T47D (cell line): ENCODE data around the gene PLXNA3.
"Not testable (repeated sequence)": the region's sequence is repeated elsewhere in the genome, so short reads cannot be mapped to it uniquely, and the experiment has no call there.

Source experiments
- DNase-seq, 2 experiments: peaks; one replicate each; pipeline versions ENCODE4 v3.0.0 to v3.0.0-alpha.2; 2011 to 2012; ENCODE audit warnings: low read depth in 1 of 2, low spot score in 1 of 2
- JUND ChIP-seq: IDR thresholded peaks from 2 replicates; pipeline ENCODE4 v1.6.1; 2012; ENCODE audit warnings: low read depth
- in situ Hi-C: cut with HindIII; loops from 2 replicates; pipeline ENCODE4 v1.10.0; 2016; ENCODE audit warnings: low sequenced_read_pairs, low pct_unique_long_range_greater_than_20kb

PLXNA3 gene

DNA sequence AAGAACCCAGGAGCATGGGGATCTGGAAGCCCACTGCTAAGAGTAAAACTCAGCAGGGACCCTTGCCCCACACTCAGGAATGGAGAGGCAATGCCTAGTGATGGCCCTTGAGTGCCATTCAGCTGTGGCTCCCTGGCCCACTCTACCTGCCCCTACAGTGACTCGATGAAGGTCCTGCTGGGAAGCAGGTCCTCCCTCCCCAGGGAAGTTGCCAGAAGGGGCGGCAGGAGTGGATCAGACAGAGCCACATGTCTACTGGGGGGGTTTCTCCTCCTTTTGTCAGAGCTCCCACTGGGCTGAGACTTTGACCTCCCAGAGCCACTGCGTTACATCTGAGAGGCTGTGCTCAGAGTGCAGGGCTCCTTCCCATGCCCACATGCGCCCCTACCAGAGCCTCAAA lies 31.1 kb downstream of the PLXNA3 start:
- no peak for TF ChIP-seq JUND
- in situ Hi-C loops = no loop called here
- no peak for DNase-seq

DNA sequence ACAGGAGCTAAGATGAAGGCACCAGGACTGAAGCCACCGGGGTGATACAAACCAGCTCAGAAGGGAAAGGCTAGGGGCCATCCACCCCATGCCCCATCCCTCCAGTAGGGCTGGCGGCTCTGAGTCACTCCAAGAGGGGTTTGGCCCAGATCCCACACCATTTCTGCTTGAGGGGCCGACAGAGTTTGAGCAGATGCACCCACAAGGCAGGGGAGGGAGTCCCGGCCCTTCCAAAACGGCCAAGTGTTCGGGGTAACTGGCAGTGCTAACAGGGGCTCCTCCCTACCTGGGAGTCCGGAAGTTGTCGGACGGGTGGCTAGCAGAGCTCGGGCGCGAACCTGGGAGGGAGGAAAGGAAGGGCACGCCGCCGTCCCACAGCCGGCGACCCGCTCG lies 31.9 kb downstream of the PLXNA3 start:
- no peak for TF ChIP-seq JUND
- peak in 1 of 2 experiments; percentile 5 for DNase-seq
- in situ Hi-C loops = no loop called here

DNA sequence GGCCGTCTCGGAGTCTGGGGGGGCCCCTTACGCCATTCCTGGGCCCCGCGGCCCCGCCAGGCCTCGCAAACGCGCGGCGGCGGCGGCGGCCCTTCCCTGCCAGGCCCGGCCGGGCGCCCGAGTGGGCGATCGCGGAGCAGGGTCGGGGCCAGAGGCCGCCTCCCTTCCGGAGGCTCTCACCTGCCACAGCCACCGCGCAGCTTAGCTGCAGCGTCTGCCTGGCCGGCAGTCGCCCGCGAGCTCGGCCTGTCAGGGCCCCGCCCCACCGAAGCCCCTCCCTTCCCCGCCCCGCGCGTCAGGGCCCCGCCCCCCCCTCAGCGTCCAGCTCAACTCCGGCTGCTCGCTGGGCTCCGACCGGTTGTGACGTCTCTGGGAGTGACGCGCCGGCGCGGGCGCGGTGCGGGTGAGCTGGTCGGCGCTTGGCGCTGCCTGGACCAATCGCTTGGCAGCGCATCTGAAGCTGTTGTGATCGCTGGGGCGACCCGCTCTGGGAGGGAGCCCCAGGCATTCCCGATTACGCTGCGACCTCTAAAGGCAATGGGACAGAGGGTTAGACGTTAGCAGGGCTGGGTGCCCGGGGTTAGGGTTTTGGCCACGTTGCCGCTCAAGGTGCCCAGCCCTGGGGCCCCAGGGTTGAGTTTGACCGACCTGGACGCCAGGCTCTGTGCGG lies 32.5 kb downstream of the PLXNA3 start, which contains the start of gene SLC10A3:
Gene SLC10A3 (minus strand): TSS at position 216 of the 670 bp plus-strand sequence. CDS start 1,689 bp downstream, outside the sequence.
- in situ Hi-C loops = no loop called here
- DNase-seq = peak; percentile 77 to 91
- no peak for TF ChIP-seq JUND

DNA sequence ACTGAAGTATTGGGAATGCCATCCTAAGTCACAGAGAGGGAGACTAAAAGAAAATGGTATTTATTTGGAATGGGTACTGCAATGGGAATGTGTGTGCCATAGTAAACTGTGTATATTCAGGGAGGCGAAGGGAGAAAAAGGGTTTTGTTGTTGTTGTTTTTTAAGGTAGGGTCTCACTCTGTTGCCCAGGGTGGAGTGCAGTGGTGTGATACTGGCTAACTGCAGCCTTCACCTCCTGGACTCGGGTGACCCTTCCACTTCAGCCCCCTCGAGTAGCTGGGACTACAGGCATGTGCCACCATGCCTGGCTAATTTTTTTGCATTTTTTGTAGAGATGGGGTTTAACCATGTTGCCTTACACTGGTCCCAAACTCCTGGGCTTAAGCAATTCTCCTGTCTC lies 36.6 kb downstream of the PLXNA3 start:
- in situ Hi-C loops = no loop called here
- no peak for DNase-seq
- TF ChIP-seq JUND = no peak

DNA sequence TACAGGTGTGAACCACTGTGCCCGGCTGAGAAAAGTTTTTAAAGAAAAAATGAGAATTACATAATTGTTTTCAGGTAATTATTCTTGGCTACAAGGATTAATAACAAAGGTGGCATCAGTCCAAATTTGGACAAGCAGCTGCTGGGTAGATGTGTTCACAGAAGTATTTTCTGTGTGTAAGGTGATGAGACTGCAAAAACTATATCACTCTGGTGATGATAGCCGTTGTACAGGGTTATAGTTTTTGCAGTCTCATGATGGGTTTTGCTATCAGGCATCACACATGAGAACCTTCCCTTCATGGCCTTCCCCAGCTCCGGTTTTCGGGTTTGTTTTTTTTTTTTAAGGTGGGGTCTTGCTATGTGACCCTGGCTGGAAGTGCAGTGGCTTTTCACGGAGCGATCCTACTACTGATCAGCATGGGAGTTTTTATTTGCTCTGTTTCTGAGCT lies 37.4 kb downstream of the PLXNA3 start:
- no peak for DNase-seq
- in situ Hi-C loops = no loop called here
- TF ChIP-seq JUND = no peak

DNA sequence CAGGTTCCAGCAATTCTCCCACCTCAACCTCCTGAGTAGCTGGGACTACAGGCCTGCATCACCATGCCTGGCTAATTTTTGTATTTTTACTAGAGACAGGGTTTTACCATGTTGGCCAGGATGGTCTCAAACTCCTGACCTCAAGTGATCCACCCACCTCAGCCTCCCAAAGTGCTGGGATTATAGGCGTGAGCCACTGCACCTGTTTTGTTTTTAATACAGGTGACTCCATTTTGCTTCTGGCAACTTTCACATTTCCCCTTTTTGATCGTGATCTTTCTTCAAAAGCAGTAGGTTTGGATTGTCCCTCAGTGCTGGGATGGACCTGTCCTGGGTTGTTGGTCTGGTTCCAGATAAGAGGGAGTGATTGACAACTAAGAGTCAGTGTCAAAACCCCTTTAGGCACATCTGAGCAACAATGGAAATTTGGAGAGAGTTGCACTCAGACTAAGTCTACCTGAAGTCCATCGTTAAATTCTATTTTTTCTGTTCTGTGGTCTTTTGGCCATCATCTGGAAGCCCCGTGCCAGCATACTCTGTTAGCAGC lies 38.6 kb downstream of the PLXNA3 start:
- DNase-seq, in situ Hi-C loops: not testable (repeated sequence)

DNA sequence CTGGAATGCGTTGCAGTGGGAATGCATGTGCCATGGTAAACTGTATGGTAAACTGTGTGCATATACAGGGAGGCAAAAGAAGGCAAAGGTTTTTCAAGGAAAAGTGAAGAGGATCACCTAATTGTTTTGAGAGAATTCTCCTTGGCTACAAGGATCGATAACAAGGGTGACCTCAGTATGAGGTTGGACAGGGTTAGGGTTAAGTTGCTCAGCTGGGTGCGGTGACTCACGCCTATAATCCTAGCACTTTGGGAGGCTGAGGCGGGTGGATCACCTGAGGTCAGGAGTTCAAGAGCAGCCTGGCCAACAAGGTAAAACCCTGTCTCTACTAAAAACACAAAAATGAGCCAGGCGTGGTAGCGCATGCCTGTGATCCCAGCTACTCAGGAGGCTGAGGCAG lies 43.3 kb downstream of the PLXNA3 start:
- in situ Hi-C loops = not testable (repeated sequence)

DNA sequence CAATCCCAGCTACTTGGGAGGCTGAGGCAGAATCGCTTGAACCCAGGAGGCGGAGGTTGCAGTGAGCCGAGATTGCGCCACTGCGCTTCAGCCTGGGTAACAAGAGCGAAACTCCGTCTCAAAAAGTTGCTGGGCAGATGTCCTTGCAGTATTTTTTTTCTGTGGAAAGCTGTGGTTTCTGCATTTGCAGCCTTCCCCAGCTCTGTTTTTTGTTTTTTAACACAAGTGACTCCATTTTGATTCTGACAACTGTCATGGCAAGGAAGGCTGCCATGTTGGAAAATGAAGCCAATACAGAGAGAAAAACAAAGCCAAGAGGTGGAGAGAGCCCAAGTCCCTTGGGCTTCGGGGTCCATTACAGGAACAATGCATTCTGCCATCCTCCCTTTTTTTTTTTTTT lies 44.0 kb downstream of the PLXNA3 start:
- no peak for DNase-seq
- no peak for TF ChIP-seq JUND
- in situ Hi-C loops = no loop called here

More for the DNA sequence above, 43.3 kb downstream of the PLXNA3 start:
- not testable (repeated sequence) for DNase-seq

DNA sequence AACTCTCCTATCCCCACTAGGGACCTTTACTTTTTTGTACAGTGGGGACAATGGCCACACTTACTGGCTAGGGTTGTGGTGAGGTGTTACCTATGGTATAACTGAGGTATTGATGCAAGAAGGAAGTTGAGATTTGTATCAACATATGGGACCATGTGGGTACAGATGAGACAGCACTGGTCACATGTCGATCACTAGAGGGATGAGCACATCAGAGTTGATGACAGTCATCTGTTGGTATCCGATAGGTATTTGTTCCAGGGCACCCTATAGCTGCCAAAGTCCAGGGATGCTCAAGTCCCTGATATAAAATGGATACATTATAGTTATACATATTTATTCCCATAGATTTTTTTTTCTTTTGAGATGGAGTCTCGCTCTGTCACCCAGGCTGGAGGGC lies 44.9 kb downstream of the PLXNA3 start:
- in situ Hi-C loops = no loop called here
- no peak for DNase-seq
- TF ChIP-seq JUND = no peak

DNA sequence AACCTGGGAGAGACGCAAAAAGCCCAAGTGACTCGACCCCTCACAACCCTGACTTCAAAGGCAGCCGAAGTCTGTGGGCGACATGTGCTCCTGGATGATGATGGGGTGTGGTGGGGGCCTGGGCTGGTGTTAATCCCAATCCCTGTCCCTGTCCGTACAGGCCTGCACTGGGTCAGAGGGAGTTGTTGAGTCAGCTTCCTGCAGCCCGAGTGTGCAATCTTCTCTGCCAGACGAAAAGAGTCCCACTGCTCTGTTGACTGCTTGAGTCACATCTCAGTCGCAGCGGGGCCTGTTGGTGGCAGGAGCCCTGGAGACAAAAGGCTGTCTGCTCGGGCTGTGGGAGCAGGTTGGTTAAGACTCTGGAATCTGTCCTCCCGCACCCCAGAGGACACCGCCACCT lies 47.7 kb downstream of the PLXNA3 start:
- in situ Hi-C loops = no loop called here
- TF ChIP-seq JUND = no peak
- no peak for DNase-seq

DNA sequence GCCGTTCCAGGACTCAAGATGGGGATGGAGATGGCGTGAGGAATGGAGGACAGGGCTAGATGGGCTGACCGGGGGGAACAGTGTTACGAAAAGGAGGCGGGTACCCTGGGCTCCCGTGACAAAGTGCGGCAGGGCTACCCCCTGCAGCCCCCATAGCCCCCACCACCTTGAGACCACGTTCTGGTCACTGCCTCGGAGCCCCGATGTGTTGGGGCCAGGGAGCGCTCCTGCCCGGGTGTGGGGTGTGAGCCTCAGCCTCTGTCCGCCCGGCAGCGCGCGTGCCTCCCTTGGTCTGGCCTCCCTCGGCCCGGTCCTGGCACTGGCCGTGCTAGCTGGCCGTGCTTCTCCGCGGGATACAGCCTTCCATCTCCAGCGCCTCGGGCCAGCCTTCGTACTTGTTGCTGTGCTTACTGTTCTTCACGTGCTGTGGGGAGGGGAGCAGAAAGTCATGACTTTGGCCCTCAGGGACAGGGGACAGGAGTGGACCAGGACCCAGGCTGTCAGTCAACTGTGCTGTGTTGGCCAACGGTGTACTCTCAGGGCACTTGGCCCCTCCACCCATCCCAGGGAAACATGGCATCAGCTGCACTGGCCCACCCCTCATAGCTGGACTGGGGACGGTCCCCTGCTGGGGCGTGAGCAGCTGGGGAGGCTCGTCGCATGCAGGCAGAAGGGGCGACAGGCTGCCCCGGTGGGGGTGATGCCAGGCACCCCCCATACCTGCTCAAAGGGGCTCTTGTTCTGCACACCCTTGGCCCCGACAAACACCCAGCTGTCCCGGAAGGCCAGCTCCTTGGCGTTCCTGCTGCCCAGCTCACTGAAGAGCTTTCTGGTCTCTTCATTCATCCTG lies 48.6 kb downstream of the PLXNA3 start:
- no peak for TF ChIP-seq JUND
- no peak for DNase-seq
- in situ Hi-C loops = no loop called here

DNA sequence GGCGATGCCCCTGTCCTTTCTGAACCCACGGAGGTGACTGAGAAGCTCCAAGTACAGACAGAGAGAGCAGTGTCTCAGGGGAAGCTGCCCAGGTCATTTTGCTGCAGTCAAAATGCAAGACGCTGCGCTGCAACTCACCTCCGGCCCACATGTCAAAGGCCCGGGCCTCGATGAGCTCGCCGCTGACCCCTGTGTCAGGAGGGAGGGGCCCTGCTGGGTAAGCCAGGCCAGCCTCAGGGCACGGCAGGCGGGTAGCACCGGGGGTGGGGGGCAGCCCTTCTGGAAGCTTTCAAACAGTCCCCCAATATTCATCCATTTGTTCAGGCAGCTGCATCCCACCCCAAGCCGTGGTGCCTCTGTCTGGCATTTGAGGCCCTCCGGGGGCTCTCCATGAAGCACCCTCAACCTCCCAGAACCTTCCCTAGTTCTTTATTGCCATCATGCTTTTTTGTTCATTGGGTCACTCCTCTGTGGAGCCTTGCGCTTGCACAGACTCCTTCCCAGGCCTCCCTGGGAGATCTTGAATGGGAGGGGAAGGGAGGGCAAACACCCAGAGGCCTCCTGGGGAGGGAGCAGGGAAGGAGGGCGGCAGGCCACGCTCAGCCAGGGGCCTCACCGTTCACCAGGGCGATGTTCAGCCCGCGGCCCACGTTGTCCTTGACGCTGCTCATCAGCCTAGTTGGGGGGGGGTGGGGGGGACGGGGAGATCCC lies 49.7 kb downstream of the PLXNA3 start:
- in situ Hi-C loops = no loop called here
- no peak for DNase-seq
- TF ChIP-seq JUND = no peak
